Measurements from ENCODE around the gene SLC4A3.
"Not testable (repeated sequence)": the region's sequence is repeated elsewhere in the genome, so short reads cannot be mapped to it uniquely, and the experiment has no call there.

SLC4A3 gene

DNA sequence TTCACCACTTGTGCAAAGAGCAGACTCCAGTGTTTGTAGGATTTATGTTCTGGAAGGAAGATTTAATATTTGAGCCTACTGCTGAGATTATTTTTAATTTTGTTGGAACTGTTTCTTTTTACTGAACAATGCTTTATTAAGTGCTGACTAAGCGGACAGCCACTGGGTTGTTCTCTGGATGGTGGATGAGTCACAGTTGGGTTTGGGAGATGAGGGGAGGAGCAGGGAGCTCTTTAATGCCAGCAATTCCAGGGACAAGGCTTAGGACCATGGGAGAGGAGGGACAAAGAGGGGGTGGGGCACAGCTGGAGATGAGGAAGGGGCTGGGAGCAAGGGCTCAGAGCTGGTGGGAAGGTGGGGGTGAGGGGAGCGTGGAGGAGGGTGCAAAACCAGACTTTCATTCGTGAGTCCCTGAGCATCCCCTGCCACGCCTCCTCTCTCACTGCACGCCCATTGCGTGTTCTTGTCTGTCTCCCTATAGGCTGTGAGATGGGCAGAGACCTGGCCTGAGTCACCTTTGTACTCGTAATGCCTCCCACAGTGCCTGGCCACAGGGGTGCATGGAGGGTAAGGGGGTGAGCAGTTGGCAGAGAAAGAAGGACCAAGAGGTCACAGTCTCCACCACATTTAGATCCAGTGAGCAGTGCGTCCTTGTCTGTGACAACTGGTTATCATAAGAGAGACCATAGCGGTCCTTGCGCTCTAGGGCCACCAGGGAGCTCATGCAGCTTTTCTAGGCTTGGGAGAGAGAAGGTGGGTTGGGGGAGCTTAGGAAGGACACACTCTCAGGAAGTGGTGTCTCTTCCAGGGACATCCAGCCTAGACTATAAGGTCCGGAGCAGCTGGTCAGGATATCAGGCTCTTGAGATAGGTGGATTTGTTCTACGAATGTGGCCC lies 18.4 kb downstream of the SLC4A3 start:
- DNase-seq = no peak

- no peak for DNase-seq
Observed at GRCh38 chr2:219648176-219648575, 20.7 kb downstream of the SLC4A3 start.

DNA sequence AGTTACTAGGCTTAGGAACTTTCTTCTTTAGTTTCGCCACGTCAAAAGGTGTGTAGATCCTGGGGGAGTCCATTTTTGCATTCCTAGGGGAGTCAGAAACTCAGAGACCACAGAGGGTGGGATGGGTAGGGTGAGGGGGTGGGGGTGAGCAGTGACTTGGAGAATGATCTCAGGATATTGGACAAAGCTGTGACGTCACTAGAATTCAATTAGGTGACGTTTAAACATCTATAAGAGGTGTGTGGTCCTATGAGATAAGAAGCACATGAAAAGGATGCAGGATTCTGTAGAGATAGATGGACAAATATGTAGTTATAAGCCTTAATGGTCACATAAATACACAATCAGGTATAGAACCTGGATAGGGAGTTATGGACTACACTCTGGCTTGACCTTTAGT lies 21.5 kb downstream of the SLC4A3 start:
- DNase-seq = no peak

GRCh38 chr2:219650426-219651248 lies 23.2 kb downstream of the SLC4A3 start:
- no peak for DNase-seq

DNA sequence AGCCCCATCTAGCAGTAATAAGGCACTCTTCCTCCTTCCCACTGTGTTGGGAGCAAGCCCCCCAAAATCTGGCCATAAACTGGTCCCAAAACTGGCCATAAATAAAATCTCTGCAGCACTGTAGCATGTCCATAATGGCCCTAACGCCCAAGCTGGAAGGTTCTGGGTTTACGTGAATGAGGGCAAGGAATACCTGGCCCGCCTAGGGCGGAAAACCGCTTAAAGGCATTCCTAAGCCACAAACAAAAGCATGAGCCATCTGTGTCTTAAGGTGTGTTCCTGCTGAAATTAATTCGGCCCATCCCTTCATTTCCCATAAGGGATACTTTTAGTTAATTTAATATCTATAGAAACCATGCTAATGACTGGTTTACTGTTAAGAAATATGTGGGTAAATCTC lies 24.2 kb downstream of the SLC4A3 start:
- not testable (repeated sequence) for DNase-seq

DNA sequence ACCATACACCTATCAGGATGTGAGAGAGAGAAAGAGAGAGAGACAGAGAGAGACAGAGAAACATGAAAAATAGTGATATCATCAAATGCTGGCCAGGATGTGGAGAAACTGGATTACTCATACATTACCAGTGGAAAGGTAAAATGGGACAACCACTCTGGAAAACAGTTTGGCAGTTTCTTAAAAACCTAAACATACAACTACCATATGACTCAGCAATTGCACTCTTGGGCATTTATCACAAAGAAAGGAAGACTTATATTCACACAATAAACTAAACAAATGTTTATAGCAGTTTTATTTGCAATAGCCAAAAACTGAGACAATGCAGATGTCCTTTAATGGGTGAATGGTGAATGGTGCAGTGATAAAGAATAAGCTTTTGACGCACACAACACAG lies 29.1 kb downstream of the SLC4A3 start:
- DNase-seq = no peak

GRCh38 chr2:219658196-219658846 lies 30.9 kb downstream of the SLC4A3 start:
- DNase-seq = no peak

DNA sequence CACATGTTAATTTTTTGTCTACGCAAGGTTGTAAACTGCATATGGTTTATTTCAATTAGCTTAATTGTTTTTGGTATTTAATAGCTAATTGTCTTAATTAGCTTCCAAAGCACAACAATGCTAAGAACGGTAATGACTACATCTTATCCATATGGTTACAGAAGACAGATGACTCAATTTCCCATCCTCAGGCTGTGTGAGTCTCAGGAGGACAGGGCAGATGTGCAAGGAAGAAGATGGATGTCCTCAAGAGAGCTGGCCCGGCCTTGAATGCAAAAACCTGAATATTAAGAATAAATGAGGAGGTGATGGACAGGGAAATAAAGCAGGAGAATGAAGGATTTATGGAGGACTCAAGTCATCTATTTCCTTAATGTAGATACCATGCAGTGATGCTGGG lies 31.4 kb downstream of the SLC4A3 start:
- DNase-seq = no peak

DNA sequence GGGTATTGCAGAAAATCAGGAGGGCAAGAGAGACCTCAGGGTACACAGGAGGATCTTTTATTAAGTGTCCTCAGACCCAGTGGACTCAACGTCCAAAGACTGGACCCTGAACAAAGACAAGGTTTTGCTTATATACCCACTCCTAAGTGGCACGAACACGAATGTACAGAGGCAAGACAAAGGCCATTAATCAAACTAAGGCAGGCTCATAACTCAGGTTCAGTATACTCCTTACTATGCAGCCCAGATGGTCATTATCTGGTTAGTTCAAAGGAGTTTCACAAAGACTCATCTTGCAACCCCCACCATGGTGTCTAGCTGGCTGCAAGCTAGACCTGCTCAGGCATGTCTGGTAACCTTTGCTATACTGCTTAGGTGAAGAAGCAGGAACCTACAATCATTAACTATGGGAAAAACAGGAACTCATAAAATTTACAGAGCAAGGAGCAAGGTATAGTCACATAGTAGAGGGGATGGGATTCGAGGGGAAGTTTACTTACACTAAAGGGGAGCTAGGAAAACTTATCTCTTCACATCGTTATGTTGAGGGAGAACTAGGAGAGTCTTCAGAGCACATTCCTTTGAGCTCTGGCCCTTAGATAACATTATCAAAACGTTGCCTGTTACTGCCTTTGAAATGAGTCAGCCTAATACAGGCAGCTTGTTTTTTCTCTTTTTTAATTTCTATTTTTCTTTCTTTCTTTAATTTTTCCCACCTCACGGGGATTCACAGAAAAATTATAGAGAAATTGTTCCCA lies 33.9 kb downstream of the SLC4A3 start:
- DNase-seq = no peak

DNA sequence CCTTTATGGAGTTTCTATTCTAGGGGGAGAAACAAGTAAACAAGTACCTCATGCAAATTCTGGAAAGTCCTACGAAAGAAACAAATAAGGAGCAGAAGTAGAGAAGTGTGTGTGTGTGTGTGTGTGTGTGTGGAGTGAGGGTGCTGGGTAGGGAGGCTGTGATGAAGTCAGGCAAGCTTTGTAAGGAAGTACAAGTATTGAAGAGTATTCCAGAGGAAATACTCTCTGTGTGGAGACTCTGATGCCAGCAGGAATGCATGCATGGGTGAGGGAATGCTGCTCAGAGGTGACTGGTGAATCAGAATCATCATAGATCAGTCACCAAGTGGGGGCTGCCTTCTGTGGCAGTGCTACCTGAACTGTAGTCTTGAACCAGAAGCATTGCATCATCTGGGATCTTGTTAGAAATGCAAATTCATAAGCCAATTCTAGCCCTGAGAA lies 34.5 kb downstream of the SLC4A3 start:
- DNase-seq = no peak

DNA sequence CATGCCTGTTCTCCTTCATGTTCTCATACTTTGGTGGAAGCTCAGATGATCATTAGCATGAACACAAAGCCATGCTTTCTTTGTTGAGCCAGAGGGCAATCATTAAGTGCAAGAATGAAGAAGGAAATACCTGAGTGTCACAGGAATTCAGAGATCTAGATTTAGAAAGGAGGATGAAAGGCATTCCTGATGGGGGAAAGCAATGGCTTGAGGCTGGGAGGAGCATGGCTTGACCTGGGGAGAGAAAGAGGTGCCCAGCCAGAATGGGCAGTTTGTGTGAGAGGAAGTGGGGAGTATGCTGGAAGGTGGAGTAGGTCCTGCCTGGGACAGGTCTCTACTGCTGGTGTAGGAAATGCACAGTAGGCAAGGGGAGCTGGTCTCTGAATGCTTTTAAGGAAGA lies 35.1 kb downstream of the SLC4A3 start:
- DNase-seq = no peak

DNA sequence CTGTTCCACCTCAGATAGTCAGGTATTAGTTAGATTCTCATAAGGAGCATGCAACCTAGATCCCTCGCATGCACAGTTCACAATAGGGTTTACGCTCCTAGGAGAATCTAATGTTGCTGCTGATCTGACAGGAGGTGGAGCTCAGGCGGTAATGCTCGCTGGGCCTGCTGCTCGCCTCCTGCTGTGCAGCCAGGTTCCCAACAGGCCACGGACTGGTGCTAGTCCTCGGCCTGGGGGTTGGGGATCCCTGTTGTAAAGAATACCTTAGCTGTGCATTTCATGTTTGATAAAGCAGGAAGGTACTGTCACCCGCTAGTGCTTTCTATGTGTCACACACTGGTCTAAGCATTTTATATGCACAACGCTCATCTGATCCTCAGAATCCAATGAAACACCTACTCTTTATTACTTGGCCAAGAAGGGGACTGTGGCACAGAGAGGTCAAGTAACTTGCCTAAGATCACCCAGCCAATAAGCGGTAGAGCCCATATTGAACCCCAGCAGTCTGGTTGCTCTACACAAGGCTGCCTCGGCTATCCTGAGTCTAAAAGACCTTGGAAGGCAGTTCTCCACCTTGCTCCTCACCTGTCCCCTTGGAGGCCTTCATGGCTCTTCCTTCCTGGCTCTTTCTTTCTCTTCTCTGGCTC lies 35.8 kb downstream of the SLC4A3 start:
- no peak for DNase-seq

- DNase-seq = no peak
Observed at GRCh38 chr2:219664041-219664440, 36.6 kb downstream of the SLC4A3 start.

DNA sequence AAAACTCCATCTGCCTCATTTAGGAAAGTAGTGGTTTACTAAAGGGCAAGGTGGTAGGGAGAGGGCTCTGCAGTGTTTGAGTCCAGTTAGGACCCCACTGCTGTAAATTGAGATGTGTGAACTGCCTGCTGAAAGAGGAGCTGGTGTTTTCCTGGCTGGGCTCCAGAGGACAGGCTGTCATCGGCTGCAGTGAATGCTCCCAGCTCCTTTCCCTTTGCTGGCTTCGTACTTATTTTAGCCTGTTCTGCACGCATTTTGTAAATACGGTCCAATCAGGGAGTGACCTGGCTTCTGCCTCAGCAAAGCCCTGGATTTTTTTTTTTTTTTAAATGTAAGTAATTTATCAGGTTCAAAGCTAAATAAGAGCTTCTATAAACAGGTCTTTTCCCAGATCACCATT lies 37.5 kb downstream of the SLC4A3 start:
- no peak for DNase-seq

- no peak for DNase-seq
Observed at GRCh38 chr2:219665926-219666325, 38.5 kb downstream of the SLC4A3 start.

GRCh38 chr2:219668316-219668715 lies 40.9 kb downstream of the SLC4A3 start:
- DNase-seq = no peak

DNA sequence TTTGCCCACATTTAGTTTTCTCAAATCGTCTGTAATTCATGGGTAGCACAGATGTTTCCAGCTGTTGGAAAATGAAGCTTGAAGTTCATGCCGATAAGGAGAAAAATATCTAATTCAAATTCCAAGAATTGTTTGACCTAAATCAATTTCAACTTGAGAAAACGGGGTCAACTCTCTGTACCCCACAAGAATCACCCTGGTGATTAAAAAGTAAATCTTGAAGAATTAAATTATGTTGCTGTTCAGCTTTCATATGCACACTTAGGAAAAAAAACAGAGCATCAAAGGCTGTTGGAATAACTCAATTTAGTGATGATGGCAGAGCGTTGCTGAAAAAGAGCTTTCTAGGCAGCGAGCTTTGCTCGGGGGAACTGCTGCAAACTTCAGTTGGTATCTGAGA lies 43.0 kb downstream of the SLC4A3 start:
- DNase-seq = no peak

GRCh38 chr2:219671279-219671678 lies 43.8 kb downstream of the SLC4A3 start:
- no peak for DNase-seq

- no peak for DNase-seq
Observed at GRCh38 chr2:219672406-219672805, 45.0 kb downstream of the SLC4A3 start.

DNA sequence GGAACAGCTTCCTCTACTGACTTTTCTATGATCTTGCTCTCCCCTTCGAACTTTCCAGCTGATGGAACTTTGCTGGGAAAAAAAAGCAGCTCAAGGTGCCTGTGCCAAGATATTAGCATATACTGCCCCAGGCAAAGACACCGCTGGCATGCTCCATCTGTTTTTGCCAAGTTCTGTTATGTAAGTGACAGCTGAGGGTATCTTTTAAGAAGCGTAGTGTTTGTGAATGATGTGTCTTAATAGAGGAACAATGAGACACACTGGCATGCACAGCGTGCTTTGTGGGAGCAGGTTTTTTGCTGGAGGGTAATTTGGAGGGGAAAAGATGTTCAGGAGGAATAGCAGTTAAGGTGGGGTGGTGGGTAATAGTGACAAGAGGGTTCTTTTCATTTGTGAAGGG lies 47.8 kb downstream of the SLC4A3 start:
- DNase-seq = no peak

DNA sequence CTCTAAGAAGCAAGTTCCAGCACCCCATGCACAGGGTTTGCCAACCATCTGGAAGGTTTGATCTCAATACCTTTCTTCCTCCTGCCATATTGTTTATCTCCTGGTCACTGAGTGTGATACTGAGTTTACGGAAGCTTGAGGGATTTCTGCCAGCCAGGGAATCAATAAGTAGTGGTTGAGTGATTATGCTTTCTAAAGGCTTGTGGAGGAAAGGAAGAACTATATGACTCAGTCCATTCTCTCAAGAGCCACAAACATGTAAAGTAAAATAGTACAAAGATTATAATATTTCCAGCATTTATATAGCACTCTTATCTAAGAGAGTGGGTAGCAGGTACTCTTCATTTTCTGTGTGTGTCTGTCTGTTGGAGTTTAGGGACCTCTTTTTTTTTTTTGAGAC lies 49.2 kb downstream of the SLC4A3 start:
- DNase-seq = no peak

- DNase-seq = no peak
Observed at GRCh38 chr2:219679041-219679440, 51.6 kb downstream of the SLC4A3 start.
